Measurements from ENCODE around the gene BTN2A1. TPM values are rescaled to one million over a fixed set of nuclear protein-coding genes. Genes with fewer than 3 reads are reported as not detected.

BTN2A1 gene
- total and polyA plus RNA-seq, 9 of the 15 experiments (the other 6 are each of a cell fraction or from before 2014, with no cell fraction given), result 6.7 to 22.1 (median 16.4) TPM

DNA sequence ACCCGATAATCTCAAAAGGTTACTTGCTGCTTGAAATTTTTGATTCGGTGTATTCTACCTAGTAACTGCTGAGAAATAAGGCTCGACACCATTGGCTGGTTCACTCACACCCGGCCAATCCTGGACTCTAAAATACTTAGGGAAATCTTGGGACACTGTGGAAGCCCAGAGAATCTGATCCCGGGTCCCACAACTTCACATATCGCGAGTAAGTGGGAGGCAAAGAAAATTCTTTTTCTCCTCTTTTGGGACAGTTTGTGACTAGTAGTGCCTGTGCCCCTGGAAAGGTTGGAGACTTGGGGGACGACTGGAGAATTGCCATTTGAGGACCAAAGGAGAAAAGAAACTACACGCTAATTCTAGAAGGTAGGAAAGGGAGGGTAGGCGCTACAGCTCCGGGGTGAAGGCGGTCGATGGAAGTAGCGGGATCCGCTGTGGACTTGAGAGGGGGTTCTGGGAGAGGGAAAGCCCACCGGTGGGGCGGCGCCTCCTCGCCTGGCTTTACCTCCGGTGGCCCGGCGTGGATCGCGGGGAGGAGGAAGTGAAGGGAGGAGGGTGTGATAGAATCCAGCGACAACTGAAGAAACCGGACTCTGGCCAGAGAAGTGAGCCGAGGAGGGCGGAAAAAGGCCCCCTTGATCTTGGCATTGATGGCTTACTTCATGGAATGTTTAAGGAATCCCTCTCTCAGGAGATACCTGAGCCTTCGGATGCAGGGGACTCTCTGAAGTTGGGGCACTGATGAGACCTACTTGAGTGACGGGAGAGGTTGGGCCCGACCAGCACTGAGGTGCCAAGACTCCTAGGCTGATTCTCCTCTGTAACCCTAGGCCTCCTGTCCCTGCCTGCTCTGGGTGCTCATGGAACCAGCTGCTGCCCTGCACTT lies 36.3 kb upstream of the BTN2A1 start (continued):
- TF ChIP-seq HEY1 (CRISPR knock-in tag; IDR thresholded peaks at IDR 0.05; ENCODE audit: borderline replicate concordance), result no peak
- peak; percentile 98 for TF ChIP-seq RFX5 (IDR thresholded peaks at IDR 0.05; ENCODE audit: low read depth, low read length)
- no peak for TF ChIP-seq TEAD4 (IDR thresholded peaks at IDR 0.05; ENCODE audit: low read length)
- no peak for TF ChIP-seq TEAD4 (CRISPR knock-in tag; IDR thresholded peaks at IDR 0.05; ENCODE audit: borderline replicate concordance)
- TF ChIP-seq ZNF217 (CRISPR knock-in tag; IDR thresholded peaks at IDR 0.05), result no peak
- TF ChIP-seq ZNF174 (CRISPR knock-in tag; IDR thresholded peaks at IDR 0.05), result no peak
- peak; percentile 66 for TF ChIP-seq RBFOX2 (IDR thresholded peaks at IDR 0.05; ENCODE audit: low read depth, low read length)
- TF ChIP-seq GATAD2B (IDR thresholded peaks at IDR 0.05; ENCODE audit: borderline replicate concordance), result no peak
- TF ChIP-seq BHLHE40 (IDR thresholded peaks at IDR 0.05; ENCODE audit: low read length), result no peak; the same call in 1 of the 2 replicates
- peak in 1 of 2 experiments; percentile 23; a peak in 1 of 4 replicates for TF ChIP-seq MCM7 (IDR thresholded peaks at IDR 0.05)
- no peak for TF ChIP-seq SMAD1 (IDR thresholded peaks at IDR 0.05; ENCODE audit: low read depth, low read length, partially characterized antibody)
- TF ChIP-seq BCOR (IDR thresholded peaks at IDR 0.05), result 0 out of 2 replicates have a peak, but pooled peaks have one; percentile 21
- TF ChIP-seq PHF8 (IDR thresholded peaks at IDR 0.05; ENCODE audit: borderline replicate concordance, low read length), result peak; percentile 54; the same call in 1 of the 2 replicates
- TF ChIP-seq TGIF2 (CRISPR knock-in tag; IDR thresholded peaks at IDR 0.05), result no peak
- TF ChIP-seq E2F3 (CRISPR knock-in tag; IDR thresholded peaks at IDR 0.05), result no peak
- no peak for TF ChIP-seq EWSR1 (IDR thresholded peaks at IDR 0.05; ENCODE audit: borderline replicate concordance, low read depth, partially characterized antibody)
- TF ChIP-seq CEBPZ (IDR thresholded peaks at IDR 0.05; ENCODE audit: borderline replicate concordance, low read depth, low read length), result no peak
- TF ChIP-seq STAT5B (CRISPR knock-in tag; IDR thresholded peaks at IDR 0.05), result no peak
- TF ChIP-seq STAT5A (IDR thresholded peaks at IDR 0.05; ENCODE audit: borderline replicate concordance, low read length), result no peak
- TF ChIP-seq ZFX (CRISPR knock-in tag; IDR thresholded peaks at IDR 0.05), result peak; percentile 51
- TF ChIP-seq HCFC1 (IDR thresholded peaks at IDR 0.05; ENCODE audit: low read depth, low read length), result no peak
- no peak for TF ChIP-seq MIER1 (IDR thresholded peaks at IDR 0.05; ENCODE audit: low read depth)
- TF ChIP-seq EP400 (IDR thresholded peaks at IDR 0.05), result peak; percentile 67
